T-helper 2 cell (primary cell): Measurements from ENCODE around the gene SH2B2.
A peak's percentile ranks its signal among the peaks of the same experiment; 100 is the strongest.

ENCODE experiments used
- DNase-seq, 5 experiments: peaks; one replicate each; pipeline versions ENCODE4 v3.0.0 to v3.0.0-alpha.2; 2012 to 2022

SH2B2 gene

GRCh38 chr7:102268635-102269034 lies 18.0 kb upstream of the SH2B2 start:
- no peak for DNase-seq

DNA sequence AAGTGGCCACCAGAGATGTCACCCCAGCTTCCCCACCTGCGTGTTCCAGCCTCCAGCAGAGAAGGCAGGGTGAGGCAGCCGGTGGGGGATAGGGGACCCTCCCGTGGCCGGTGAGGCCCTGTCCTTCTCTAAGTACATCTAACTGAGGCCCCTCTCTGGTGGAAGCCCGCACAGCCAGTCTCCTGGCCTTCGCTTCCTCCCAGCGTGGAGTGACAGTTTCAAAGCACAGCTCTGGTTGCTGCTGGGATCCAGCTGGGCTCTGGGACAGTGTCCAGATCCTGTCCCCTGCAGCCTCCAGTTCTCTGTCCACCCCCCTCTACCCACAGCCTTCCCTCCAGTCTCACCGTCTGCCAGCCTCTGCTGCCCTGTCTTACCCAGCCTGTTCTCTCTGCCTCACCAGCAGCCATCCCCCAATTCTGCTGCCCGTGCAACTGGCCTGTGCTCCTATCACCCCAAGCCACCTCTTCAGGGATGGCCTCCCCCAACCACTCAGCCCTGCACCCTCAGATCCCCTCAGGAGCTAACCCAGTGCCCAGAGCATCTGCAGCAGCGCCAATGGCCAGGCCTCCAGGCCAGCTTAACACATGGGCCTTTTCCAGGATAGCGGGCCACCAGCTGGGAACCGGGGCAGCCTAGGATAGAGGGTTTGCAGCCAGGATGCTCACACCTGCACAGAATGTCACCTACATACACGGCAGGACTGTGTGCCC lies 16.3 kb upstream of the SH2B2 start:
- no peak for DNase-seq

GRCh38 chr7:102271158-102271798 lies 15.4 kb upstream of the SH2B2 start:
- DNase-seq = no peak

DNA sequence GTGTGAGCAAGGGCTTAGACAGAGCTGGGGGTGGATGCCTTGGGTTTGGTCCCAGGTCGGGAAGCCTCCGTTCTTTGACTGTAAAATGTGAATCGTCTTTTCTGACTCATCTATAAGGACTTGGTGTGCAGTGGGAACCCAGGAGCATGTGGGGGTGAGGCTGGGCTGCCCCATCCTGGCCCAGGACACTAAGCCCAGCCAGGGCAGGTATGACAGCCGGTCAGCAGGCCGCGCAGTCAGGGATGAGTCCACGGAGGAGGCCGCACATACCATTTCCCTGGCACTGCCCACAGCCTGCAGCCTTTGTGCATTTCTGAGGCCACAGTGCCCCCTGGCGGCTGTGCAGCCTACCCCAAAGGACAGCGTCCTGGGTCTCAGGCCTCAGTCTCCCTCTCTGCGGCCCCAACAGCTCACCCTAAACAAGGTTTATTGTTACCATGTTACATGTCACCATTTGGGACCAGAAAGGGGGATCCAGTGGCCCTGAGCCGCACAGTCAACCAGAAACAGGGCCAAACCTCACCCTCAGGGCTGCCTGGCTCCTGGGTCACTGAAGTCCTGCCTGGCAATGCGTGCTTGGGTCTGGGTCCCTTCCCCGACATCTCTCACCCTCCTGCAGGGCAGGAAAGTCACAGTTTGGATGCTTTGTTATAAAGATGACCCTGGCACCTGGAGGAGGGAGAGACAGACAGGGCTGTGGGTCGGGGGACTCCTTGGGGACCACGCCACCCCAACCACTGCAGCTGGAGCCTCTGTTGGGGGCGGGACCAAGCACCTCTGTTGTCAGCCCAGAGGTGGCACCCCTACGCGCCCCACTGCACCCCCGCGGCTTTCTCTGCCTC lies 14.4 kb upstream of the SH2B2 start:
- peak; percentile 41 to 67 (median 59) for DNase-seq

DNA sequence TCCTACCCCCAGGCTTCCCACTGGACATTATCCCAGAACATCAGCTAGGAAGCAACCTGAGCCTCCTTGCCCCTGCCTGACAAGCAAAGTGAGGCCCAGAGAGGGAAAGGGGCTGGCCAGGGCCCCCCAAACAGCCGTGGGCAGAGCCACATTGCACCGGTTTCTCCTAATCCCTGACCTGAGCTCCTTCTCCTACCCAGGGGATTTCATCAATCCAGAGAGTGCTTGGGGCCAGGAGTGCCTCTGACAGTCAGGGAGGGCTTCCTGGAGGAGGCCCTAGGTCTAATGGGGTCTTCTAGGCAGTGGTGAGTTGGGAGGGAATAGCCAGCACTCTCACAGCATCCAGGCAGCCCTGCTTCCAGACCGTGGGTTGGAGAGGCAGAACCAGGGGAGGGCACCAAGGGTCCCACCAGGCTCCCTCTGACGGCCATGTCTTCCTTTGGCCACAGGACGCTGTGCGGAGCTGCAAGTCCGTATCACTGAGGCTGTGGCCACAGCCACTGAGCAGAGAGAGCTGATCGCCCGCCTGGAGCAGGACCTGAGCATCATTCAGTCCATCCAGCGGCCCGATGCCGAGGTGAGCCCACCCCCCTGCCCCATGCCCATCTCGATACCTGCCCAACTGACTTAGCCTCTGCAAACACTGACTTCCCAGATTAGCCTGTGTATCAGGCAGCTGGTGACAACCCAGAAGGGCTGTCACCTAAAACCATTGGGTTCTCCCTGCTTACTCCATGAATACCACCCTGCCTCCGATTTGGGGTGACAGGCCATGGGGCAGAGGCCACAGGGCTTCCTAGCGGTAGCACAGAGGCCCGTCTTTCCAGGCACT lies 13.5 kb upstream of the SH2B2 start:
- DNase-seq = no peak

DNA sequence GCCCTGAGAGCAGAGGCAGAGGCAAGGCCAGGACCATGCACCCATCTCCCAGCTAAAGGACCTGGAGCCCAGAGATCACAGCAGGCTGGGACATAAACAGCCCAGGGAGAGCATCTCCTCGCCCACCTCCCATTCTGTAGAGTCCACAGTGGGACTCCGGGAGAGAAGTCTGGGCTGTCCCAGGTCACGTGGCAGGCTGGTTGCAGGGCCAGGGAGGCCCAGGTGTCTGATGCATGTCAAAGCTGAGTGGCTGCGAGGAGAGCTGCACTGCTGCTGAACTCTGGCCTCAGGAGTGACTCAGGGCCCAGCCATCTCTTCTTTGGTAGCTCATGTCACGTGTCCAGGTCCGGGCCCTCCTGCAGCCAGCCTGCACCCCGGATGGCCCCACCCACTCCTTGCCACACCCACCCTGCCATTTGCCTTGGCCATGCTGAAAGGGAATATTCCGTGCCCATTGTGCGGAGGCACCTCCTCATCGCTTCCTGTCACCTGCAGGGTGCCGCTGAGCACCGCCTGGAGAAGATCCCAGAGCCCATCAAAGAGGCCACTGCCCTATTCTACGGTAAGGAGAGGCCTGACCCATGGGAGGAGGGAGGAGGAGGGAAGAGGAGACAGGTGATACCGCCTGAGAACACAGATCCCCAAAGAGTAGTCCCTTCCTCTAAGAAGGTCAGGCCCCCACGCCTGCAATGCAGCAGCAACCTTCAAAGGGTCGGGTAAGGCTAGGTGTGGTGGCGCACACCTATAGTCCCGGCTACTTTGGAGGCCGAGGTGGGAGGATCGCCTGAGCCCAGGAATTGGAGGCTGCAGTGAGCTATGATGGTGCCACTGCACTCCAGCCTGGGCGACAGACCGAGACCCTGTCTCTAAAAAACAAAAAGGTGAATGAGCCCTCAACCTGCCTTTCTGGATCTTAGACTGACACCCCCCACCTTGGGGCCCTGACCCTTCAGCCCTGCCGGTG lies 12.6 kb upstream of the SH2B2 start:
- no peak for DNase-seq

GRCh38 chr7:102275123-102275703 lies 11.5 kb upstream of the SH2B2 start:
- no peak for DNase-seq

- no peak for DNase-seq
Observed at GRCh38 chr7:102277901-102278300, 8.8 kb upstream of the SH2B2 start.

- peak; percentile 24 to 63 (median 37) for DNase-seq
Observed at GRCh38 chr7:102279537-102280400, 6.9 kb upstream of the SH2B2 start.

DNA sequence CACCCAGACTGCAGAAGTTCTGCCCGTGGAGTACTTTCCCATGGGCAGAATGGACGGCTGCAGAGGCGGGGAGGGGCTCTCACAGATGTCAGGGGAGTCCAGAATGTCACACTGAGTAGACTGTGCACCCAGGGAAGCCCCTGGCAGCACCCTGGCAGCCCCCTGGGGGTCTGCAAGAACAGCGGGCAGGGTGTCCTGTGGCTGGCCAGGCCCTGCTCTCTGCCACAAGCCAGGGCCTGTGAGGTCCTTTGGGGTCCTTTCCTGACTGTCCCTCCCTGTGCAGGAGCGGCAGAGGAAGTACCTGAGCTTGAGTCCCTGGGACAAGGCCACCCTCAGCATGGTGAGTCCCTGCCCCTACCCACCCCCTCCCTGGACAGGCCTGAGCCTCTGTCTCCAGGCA lies 6.1 kb upstream of the SH2B2 start:
- no peak for DNase-seq

- DNase-seq = no peak
Observed at GRCh38 chr7:102281785-102282184, 4.9 kb upstream of the SH2B2 start.

- DNase-seq = no peak
Observed at GRCh38 chr7:102282465-102283362, 4.0 kb upstream of the SH2B2 start.

DNA sequence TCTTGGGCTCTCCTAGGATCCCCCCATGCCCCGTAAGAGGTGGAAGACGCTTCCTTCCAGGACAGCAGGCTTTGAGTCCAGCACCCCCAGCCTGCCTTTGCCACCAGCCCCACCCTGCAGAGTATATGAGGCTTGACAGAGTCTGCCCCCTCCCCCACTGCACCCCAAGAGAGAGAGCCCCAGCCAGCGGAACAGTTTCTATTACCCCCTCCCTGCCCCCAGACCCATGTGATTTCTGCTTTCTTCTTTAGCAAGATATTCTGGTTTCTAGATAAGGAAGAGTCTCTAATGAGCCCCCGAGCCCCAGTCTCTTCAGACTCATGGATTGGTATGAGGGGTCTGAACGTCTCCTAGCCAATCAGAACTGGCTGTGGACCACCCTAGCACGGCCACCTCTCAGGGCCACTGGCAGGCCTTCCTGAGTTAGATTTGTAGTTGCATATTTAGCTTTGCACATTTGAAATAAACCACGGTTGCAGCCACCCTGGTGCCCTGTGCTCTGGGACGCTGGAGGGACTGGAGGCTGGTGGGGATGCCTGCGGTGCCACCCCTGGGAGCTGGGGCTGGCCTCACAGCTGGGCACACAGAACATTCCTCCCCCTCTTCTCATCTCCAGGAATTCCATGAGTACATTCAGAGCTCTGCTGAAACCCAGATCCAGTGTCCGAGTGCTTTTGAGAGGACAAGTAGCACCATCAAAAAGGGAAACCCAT lies 3.0 kb upstream of the SH2B2 start:
- no peak for DNase-seq

GRCh38 chr7:102284399-102284798 lies 2.3 kb upstream of the SH2B2 start:
- peak in 2 of 5 experiments; percentile 38 to 50 for DNase-seq

- no peak for DNase-seq
Observed at GRCh38 chr7:102284891-102285539, 1.7 kb upstream of the SH2B2 start.

DNA sequence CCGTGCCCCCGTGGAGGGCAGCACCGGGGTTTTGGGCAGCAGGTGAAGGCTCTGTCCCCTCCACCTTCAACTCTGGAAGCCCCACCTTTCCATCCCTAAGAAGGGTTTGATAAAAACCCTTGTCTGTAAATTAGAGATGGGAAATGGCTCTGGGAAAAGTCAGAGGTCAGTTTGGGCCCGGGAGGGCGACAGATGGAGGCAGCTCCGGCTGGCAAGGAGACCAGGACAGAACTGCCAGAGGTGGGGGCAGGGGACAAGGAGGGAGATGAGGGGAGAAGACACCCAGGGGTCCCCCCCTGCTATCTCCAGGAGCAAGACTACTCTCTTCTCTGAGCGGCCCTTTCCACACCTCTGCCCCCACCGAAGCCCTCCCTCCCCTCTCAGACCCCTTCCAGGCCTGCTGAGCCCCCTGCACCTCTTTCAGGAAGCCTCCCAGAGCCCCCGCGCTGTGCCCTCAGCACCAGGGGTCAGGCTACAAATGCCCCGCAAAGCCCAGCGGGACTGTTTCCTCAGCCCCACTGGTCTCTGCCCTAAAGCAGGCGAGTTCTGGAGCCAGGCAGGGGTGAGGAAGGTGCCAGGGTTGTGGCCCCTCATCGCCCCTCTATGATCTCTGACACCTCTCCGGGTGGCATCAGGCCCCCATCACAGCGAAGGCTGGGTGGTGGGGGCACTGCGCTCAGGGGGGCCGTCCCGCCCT lies 980 bp upstream of the SH2B2 start:
- DNase-seq = no peak
